Coronary artery (tissue), 2 donors: ENCODE measurements around the gene ZNF32.
A peak's percentile ranks its signal among the peaks of the same experiment; 100 is the strongest.

Source experiments
- DNase-seq: peaks from one replicate; pipeline ENCODE4 v3.0.0-alpha.2; 2017; ENCODE audit warnings: low spot score
- H3K27ac ChIP-seq, 2 donors: fragments of 200-600 bp; sonication (generic); one replicate each; pipeline ENCODE4 v1.5.1; 2016 to 2019
- H3K4me3 ChIP-seq: fragments of 200-600 bp; sonication (generic); 2 replicates; pipeline ENCODE4 v1.5.1; 2016; ENCODE audit warnings: mild to moderate bottlenecking, moderate library complexity
- TF ChIP-seq, protein P1 (sequence below): fragments of 200-600 bp; sonication (generic); IDR thresholded peaks from one replicate; pipeline ENCODE4 v1.5.1; 2019; ENCODE audit warnings: antibody characterized with exemption

The ZNF32 gene

DNA sequence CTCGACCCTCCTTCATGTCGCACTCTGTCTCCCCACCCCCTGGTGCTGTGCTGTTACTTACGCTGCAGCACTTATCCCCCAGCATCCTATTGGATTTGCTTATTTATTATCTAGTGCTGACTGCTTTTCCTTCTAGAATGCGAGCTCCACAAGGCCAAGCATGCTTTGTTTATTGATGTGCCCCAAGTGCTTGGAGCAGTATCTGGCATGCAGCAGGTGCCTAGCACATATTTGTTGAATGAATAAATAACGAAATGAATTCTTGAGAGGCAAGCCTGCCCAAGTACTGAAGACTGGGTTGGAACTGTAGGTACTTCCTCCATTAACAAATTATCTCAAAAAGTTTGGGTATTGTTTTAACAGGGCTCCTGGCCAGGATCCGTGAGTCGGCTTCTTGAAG lies 24.8 kb upstream of the ZNF32 start:
- TF ChIP-seq, protein P1, sequence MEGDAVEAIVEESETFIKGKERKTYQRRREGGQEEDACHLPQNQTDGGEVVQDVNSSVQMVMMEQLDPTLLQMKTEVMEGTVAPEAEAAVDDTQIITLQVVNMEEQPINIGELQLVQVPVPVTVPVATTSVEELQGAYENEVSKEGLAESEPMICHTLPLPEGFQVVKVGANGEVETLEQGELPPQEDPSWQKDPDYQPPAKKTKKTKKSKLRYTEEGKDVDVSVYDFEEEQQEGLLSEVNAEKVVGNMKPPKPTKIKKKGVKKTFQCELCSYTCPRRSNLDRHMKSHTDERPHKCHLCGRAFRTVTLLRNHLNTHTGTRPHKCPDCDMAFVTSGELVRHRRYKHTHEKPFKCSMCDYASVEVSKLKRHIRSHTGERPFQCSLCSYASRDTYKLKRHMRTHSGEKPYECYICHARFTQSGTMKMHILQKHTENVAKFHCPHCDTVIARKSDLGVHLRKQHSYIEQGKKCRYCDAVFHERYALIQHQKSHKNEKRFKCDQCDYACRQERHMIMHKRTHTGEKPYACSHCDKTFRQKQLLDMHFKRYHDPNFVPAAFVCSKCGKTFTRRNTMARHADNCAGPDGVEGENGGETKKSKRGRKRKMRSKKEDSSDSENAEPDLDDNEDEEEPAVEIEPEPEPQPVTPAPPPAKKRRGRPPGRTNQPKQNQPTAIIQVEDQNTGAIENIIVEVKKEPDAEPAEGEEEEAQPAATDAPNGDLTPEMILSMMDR, result no peak
- no peak for DNase-seq
- Histone ChIP-seq H3K27ac (no peak overlapping the region), H3K4me3 (no peak overlapping the region)

DNA sequence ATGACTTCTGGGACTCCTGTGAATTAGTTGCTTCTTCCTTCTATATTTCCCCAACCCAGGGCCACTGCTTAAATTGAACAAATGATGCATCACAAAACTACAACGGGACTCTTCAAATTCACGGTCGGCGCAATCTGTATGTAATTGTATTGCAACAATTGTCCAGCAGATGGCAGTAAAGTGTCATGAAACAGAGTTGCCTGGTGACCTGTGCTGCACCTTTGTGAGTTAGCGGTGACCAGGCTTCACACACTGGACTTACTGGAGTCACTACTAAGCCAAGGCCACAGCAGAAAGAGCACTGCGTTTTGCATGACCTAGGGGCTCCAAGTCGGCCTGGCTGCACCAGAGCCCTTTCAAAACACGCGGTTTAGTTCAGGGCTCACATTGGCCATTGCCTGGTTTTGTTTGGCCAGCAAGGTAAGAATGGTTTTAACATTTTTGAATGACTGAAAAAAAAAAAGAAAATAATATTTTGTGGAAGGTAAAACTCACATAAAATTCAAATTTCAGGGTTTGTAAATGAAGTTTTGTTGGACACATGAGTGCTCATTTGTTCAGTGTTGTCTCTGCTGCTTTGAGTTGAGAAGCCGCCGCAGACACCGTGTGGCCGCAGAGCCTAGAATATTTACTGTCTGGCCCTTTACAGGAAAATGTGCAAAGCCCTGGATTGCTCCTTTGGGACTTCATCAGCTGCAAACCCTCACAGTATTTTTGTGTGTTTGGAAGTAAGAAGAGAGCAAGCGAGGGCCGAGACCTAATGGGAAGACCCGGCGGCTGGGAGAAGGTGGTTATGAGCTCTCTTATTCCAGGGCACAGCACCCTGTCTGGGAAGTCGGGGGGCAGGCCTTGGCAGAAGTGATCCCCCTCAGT lies 23.2 kb upstream of the ZNF32 start:
- H3K27ac ChIP-seq, result no peak overlapping the region
- no peak for DNase-seq
- TF ChIP-seq, protein P1, result peak; percentile 71
- no peak overlapping the region for H3K4me3 ChIP-seq

DNA sequence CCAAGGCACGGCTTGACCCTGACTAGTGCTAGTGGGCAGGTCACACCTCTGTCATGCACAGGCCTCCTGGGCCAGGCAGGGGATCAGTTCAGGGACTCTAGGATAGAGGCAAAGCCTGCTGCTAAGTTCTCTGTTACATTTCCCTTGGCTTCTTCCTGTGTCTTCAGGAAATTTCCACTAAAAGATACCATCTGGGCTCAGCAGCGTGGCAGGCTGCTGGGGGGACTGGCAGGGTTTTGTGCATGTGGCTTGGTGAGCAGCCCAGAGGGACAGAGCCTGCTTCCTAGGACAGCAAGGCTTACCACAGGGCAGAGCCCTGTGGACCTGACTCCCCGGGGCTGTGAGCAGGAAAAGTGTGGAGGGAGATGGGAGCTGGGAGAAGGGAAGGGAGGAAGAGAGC lies 20.7 kb upstream of the ZNF32 start:
- Histone ChIP-seq H3K4me3 (no peak overlapping the region), H3K27ac (no peak overlapping the region)
- TF ChIP-seq, protein P1, result no peak
- DNase-seq, result no peak

DNA sequence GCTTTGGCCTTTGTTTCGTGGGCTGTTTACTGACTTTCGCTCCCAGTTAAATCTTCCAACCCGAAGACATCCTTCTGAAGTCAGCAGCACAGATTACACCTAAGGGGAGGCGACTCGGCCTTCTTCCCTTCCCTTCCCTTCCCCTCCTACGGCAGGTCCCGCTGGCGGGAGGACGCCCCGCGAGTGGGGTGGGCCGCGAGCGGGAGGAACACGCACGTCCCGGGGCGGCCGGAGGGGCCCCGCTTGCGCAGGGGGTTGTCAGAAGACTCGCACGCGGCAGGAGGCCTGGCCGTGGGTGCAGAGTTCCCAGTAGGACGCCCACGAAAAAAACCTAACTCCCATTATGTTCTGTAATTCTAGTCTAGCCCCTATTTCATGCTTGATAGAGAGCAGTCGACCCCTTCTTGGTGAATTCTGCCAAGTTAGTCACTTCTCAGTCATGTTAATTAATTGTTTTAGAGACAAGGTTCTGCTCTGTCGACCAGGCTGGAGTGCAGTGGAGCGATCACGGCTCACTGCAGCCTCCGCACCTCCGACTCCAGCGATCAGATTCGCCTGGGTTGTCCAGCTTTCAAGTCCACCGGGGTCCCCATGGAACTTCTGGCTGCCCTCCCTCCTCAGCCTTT lies 19.2 kb upstream of the ZNF32 start:
- Histone ChIP-seq H3K4me3 (peak overlapping the region; percentile 59), H3K27ac (no peak overlapping the region)
- DNase-seq, result no peak
- TF ChIP-seq, protein P1, result no peak

DNA sequence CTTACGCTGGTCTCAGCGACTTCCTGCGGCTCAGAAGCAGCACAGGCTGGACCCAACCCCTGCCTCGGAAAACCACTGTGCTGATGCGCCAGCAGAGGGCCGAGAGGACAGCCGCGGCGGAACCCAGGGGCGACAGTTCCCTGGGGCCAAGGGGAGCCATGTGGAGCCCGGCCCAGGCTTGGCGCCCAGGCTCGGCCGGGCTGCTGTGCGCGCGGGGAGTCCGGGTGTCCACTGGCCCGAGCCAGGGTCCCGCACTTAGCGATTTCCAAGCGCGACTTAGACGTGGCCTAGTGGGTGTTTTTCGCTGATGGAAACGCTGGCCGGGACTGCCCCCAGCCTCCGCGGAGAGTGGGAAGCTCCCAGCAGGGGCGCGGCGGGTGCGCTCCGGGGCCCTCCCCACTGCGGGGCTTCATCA lies 18.6 kb upstream of the ZNF32 start:
- TF ChIP-seq, protein P1, result no peak
- no peak for DNase-seq
- Histone ChIP-seq H3K27ac (no peak overlapping the region), H3K4me3 (peak overlapping the region; percentile 59)

DNA sequence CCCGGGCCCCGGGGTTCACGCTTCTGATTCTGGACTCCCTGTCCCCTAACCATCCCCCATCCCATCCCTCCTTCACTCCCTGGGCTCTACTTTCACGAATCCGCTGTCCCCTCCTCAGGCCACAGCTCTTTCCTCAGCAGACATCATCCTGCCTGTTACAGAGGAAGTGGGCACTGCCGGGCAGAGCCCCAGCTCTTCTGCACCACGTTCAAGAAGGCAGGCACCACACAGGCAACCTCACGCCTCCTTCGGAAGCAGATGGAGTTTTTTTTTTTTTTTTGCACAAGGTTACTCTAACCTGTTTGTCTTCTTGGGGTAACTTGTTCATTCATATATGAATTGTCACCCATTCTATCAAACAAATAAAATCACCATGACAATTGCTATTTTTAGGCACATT lies 17.9 kb upstream of the ZNF32 start:
- TF ChIP-seq, protein P1, result no peak
- Histone ChIP-seq H3K27ac (no peak overlapping the region), H3K4me3 (no peak overlapping the region)
- no peak for DNase-seq

DNA sequence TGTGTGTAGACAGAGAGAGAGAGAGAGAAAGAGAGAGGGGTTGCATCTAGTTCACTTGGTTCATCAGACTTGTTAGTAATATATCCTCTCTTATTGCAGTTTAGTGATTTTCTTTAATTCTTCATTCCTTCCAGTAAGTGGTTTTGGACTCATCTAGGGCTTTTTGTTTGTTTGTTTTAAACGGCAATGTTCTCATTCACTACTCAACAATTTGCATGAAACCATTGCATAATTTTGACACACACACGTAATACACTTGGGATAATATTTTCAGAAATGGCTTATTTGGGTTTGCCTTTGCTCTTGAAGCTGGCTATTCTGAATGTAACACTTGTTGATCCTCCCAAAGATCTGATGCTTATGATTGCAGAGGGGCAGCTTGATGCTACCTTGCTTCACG lies 16.4 kb upstream of the ZNF32 start:
- no peak for DNase-seq
- Histone ChIP-seq H3K4me3 (no peak overlapping the region), H3K27ac (no peak overlapping the region)
- TF ChIP-seq, protein P1, result no peak
